H1 (cell line): ENCODE data around the gene ANAPC13. TPM values are rescaled to one million over a fixed set of nuclear protein-coding genes. Genes with fewer than 3 reads are reported as not detected.

Experiments
- CTCF ChIA-PET: fragments of 300-600 bp; sonication (Branson Sonifier 250); formaldehyde crosslinking; loops from one replicate; lab custom pipeline; 2021; ENCODE audit not compliant: partially characterized antibody; lab: Charles Lee
- POLR2A ChIA-PET: fragments of 300-600 bp; sonication (Branson Sonifier 250); formaldehyde crosslinking; loops from one replicate; lab custom pipeline; 2021; ENCODE audit warnings: inconsistent platforms; ENCODE audit not compliant: partially characterized antibody; lab: Charles Lee
- DNase-seq, 2 experiments: peaks; one replicate each; pipeline versions ENCODE4 v3.0.0 to v3.0.0-alpha.2; 2010 to 2022; ENCODE audit warnings: low spot score in 2 of 2, low read depth in 1 of 2, mixed read lengths in 1 of 2
- FAIRE-seq: peaks from 2 replicates; lab custom pipeline; 2011; peaks lifted over from hg19 to GRCh38; lab: Jason Lieb, UNC
- H2AFZ ChIP-seq: 2 replicates; pipeline ENCODE4 v1.8.1; 2012; ENCODE audit warnings: low read length, inconsistent platforms
- H2AK5ac ChIP-seq: 2 replicates; pipeline ENCODE4 v1.6.1; 2013; ENCODE audit warnings: low read depth, low read length
- H2BK120ac ChIP-seq: replicated peaks from 2 replicates; pipeline ENCODE3; 2013; ENCODE audit warnings: low read depth, low read length, inconsistent platforms
- H2BK12ac ChIP-seq: 2 replicates; pipeline ENCODE4 v1.6.1; 2013; ENCODE audit warnings: low read depth, low read length
- H2BK15ac ChIP-seq: 2 replicates; pipeline ENCODE4 v1.6.1; 2013; ENCODE audit warnings: low read length
- H2BK20ac ChIP-seq: 2 replicates; pipeline ENCODE4 v1.6.1; 2013; ENCODE audit warnings: low read length
- H2BK5ac ChIP-seq: 2 replicates; pipeline ENCODE4 v1.6.1; 2013; ENCODE audit warnings: low read depth, low read length
- H3K14ac ChIP-seq: 2 replicates; pipeline ENCODE4 v1.6.1; 2013; ENCODE audit warnings: inconsistent platforms; ENCODE audit not compliant: insufficient read length
- H3K18ac ChIP-seq: 2 replicates; pipeline ENCODE4 v1.6.1; 2013; ENCODE audit warnings: low read length; ENCODE audit errors: extremely low read depth
- H3K23ac ChIP-seq: 2 replicates; pipeline ENCODE4 v1.6.1; 2013; ENCODE audit warnings: inconsistent platforms; ENCODE audit not compliant: insufficient read length
- H3K23me2 ChIP-seq: 2 replicates; pipeline ENCODE4 v1.6.1; 2013; ENCODE audit warnings: low read depth, low read length
- H3K27ac ChIP-seq: 2 replicates; pipeline ENCODE4 v1.6.1; 2011; ENCODE audit warnings: low read depth, low read length, inconsistent platforms
- H3K27me3 ChIP-seq, 4 experiments: replicated peaks in 1 of 4; 1 replicate in 1 of 4; 2 replicates in 3 of 4; pipeline versions ENCODE4 v1.6.1 to v1.8.1; 2011 to 2013; ENCODE audit warnings: low read length in 3 of 4, mild to moderate bottlenecking in 3 of 4, inconsistent platforms in 2 of 4, mixed read lengths in 2 of 4, moderate library complexity in 1 of 4; ENCODE audit not compliant: control insufficient read depth in 3 of 4, insufficient read depth in 3 of 4; ENCODE audit errors: extremely low read depth in 1 of 4
- H3K36me3 ChIP-seq, 4 experiments: 2 replicates each; pipeline versions ENCODE4 v1.6.1 to v1.8.1; 2011 to 2013; ENCODE audit warnings: mild to moderate bottlenecking in 4 of 4, low read length in 3 of 4, moderate library complexity in 2 of 4, control low read depth in 1 of 4, inconsistent platforms in 1 of 4; ENCODE audit not compliant: insufficient read depth in 4 of 4, control insufficient read depth in 2 of 4
- H3K4ac ChIP-seq: replicated peaks from 2 replicates; pipeline ENCODE3; 2013; ENCODE audit warnings: low read length, low read depth, mixed read lengths, inconsistent platforms; ENCODE audit not compliant: insufficient read length
- H3K4me1 ChIP-seq, 4 experiments: replicated peaks in 1 of 4; 1 replicate in 1 of 4; 2 replicates in 3 of 4; pipeline versions ENCODE4 v1.6.1 to v1.8.1; 2011 to 2013; ENCODE audit warnings: low read length in 3 of 4, inconsistent platforms in 2 of 4, mixed read lengths in 1 of 4; ENCODE audit not compliant: insufficient read depth in 4 of 4, control insufficient read depth in 3 of 4
- H3K4me2 ChIP-seq, 2 experiments: 2 replicates each; pipeline versions ENCODE4 v1.6.1 to v1.8.1; 2011 to 2013; ENCODE audit warnings: low read depth in 2 of 2, low read length in 2 of 2, control low read depth in 1 of 2, inconsistent platforms in 1 of 2, mild to moderate bottlenecking in 1 of 2; ENCODE audit not compliant: insufficient read depth in 1 of 2
- H3K4me3 ChIP-seq, 4 experiments: fragments of 200-600, 300-600 bp in 1 of 4; sonication (generic), shearing (Covaris generic), sonication (Bioruptor Twin) in 1 of 4; 2 replicates each; pipeline versions ENCODE4 v1.5.1 to v1.8.1; 2011 to 2016; ENCODE audit warnings: low read length in 4 of 4, low read depth in 3 of 4, control low read depth in 2 of 4, inconsistent platforms in 2 of 4, mild to moderate bottlenecking in 2 of 4, mixed read lengths in 1 of 4, moderate library complexity in 1 of 4; ENCODE audit not compliant: insufficient read depth in 2 of 4; ENCODE audit errors: extremely low read depth in 1 of 4
- H3K56ac ChIP-seq: replicated peaks from 2 replicates; pipeline ENCODE3; 2013; ENCODE audit warnings: low read depth, mild to moderate bottlenecking, mixed read lengths, low read length, inconsistent platforms; ENCODE audit not compliant: insufficient read length
- H3K79me1 ChIP-seq: 2 replicates; pipeline ENCODE4 v1.6.1; 2013; ENCODE audit warnings: low read depth, low read length, control low read depth
- H3K79me2 ChIP-seq, 2 experiments: 2 replicates each; pipeline versions ENCODE4 v1.6.1 to v1.8.1; 2012 to 2013; ENCODE audit warnings: low read length in 2 of 2, mild to moderate bottlenecking in 2 of 2, inconsistent platforms in 1 of 2; ENCODE audit not compliant: insufficient read depth in 2 of 2, control insufficient read depth in 1 of 2
- H3K9ac ChIP-seq, 4 experiments: replicated peaks in 1 of 4; 1 replicate in 1 of 4; 2 replicates in 3 of 4; pipeline versions ENCODE4 v1.6.1 to v1.8.1; 2011 to 2013; ENCODE audit warnings: low read depth in 3 of 4, low read length in 3 of 4, control low read depth in 2 of 4, mild to moderate bottlenecking in 2 of 4, moderate library complexity in 2 of 4, inconsistent platforms in 1 of 4; ENCODE audit errors: extremely low read depth in 1 of 4
- H3K9me3 ChIP-seq, 2 experiments: 2 replicates each; pipeline versions ENCODE4 v1.6.1 to v1.8.1; 2012 to 2013; ENCODE audit warnings: mild to moderate bottlenecking in 2 of 2, moderate library complexity in 2 of 2, control low read depth in 1 of 2, inconsistent platforms in 1 of 2, low read depth in 1 of 2, low read length in 1 of 2, mixed read lengths in 1 of 2; ENCODE audit not compliant: insufficient read depth in 2 of 2
- H4K20me1 ChIP-seq, 2 experiments: replicated peaks in 1 of 2; 2 replicates each; pipeline versions ENCODE3 to v1.8.1; 2011 to 2013; ENCODE audit warnings: inconsistent platforms in 2 of 2, low read length in 2 of 2, mild to moderate bottlenecking in 1 of 2; ENCODE audit not compliant: insufficient read depth in 2 of 2, control insufficient read depth in 1 of 2
- H4K5ac ChIP-seq: 2 replicates; pipeline ENCODE4 v1.6.1; 2013; ENCODE audit warnings: low read length, low read depth, mixed read lengths, inconsistent platforms; ENCODE audit not compliant: insufficient read length
- H4K8ac ChIP-seq: 2 replicates; pipeline ENCODE4 v1.8.0; 2013; ENCODE audit warnings: mild to moderate bottlenecking, moderate library complexity, low read length, inconsistent platforms; ENCODE audit not compliant: insufficient read depth; ENCODE audit errors: extremely low read depth
- H4K91ac ChIP-seq: replicated peaks from 2 replicates; pipeline ENCODE3; 2013; ENCODE audit warnings: low read length, mixed read lengths, inconsistent platforms; ENCODE audit not compliant: insufficient read length
- ATF3 ChIP-seq: IDR thresholded peaks from 2 replicates; pipeline ENCODE4 v1.6.1; 2011; ENCODE audit warnings: low read depth, mild to moderate bottlenecking, low read length; ENCODE audit not compliant: insufficient read depth
- CREB1 ChIP-seq: IDR thresholded peaks from 2 replicates; pipeline ENCODE4 v1.6.1; 2012; ENCODE audit warnings: inconsistent platforms
- HDAC2 ChIP-seq, 2 experiments: fragments of 300-600 bp in 1 of 2; sonication (generic) in 1 of 2; IDR thresholded peaks; 2 replicates each; pipeline ENCODE4 v1.6.1; 2011 to 2012; ENCODE audit warnings: low read depth in 2 of 2, low read length in 2 of 2, mild to moderate bottlenecking in 2 of 2, moderate library complexity in 2 of 2, borderline replicate concordance in 1 of 2, inconsistent platforms in 1 of 2
- POLR2A ChIP-seq, 2 experiments: IDR thresholded peaks; 1 replicate in 1 of 2; 2 replicates in 1 of 2; pipeline ENCODE4 v1.6.1; 2011; ENCODE audit warnings: low read depth in 2 of 2, low read length in 2 of 2, mild to moderate bottlenecking in 2 of 2; ENCODE audit errors: control extremely low read depth in 1 of 2
- POLR2AphosphoS5 ChIP-seq: IDR thresholded peaks from 2 replicates; pipeline ENCODE4 v1.6.1; 2011; ENCODE audit warnings: low read depth, low read length
- RAD21 ChIP-seq, 2 experiments: IDR thresholded peaks in 1 of 2; conservative IDR thresholded peaks in 1 of 2; 2 replicates each; pipeline ENCODE4 v1.6.1; 2011; ENCODE audit warnings: low read depth in 2 of 2, low read length in 2 of 2, improper control_type of control experiment in 1 of 2, inconsistent platforms in 1 of 2, mild to moderate bottlenecking in 1 of 2, moderate library complexity in 1 of 2
- RBBP5 ChIP-seq: IDR thresholded peaks from 2 replicates; pipeline ENCODE4 v1.7.1; 2012; ENCODE audit warnings: low read depth, mild to moderate bottlenecking, inconsistent platforms, low read length, moderate library complexity, borderline replicate concordance
- RFX5 ChIP-seq: IDR thresholded peaks from 2 replicates; pipeline ENCODE4 v1.6.1; 2011; ENCODE audit warnings: low read depth, low read length, improper control_type of control experiment, borderline replicate concordance
- TAF7 ChIP-seq: optimal IDR thresholded peaks from 2 replicates; pipeline ENCODE3; 2011; ENCODE audit warnings: low read depth, mild to moderate bottlenecking, inconsistent platforms, low read length, moderate library complexity, borderline replicate concordance
- TEAD4 ChIP-seq: IDR thresholded peaks from 2 replicates; pipeline ENCODE4 v1.6.1; 2012; ENCODE audit warnings: low read depth, low read length, inconsistent platforms, mixed read lengths
- ZNF274 ChIP-seq: IDR thresholded peaks from 2 replicates; pipeline ENCODE4 v1.7.0; 2012; ENCODE audit warnings: low read length, borderline replicate concordance; ENCODE audit errors: extremely low read depth
- WGBS, 2 experiments: shearing (Covaris generic) in 1 of 2; methylation state at CpG; one replicate each; pipeline versions ENCODE4 v1.1.6 to v1.1.7; 2013 to 2015; ENCODE audit warnings: low lambda C conversion rate in 2 of 2, mixed read lengths in 2 of 2, inconsistent platforms in 1 of 2, low coverage in 1 of 2, missing lambda C conversion rate in 1 of 2; ENCODE audit not compliant: insufficient replicate concordance in 2 of 2, insufficient coverage in 1 of 2, insufficient read length in 1 of 2; ENCODE audit errors: extremely low coverage in 1 of 2, missing lambda C conversion rate in 1 of 2; 5-methylcytosine and 5-hydroxymethylcytosine counted together
- polyA plus RNA-seq, 7 experiments: library from polyadenylated mRNA; depleted of rRNA in 3 of 7; stranded (reverse) in 5 of 7; unstranded in 2 of 7; fragments of >200 nt in 5 of 7; fragments of 200-250 nt in 2 of 7; gene quantifications; 1 replicate in 5 of 7; 2 replicates in 1 of 7; 4 replicates in 1 of 7; pipeline versions ENCODE4 v1.2.1 to v1.2.3, GENCODE V29; 2011 to 2013; ENCODE audit warnings: missing spikeins in 2 of 7, mixed read lengths in 2 of 7
- total RNA-seq: library from RNA; stranded (reverse); fragmentation: NEBNext Ultra II Directional; extraction: Animal tissue kit (Norgen Biotek cat#: 25700); gene quantifications from 2 replicates; pipeline ENCODE4 v1.2.1, GENCODE V29; 2021

ANAPC13 gene
- total and polyA plus RNA-seq, 2 of the 8 experiments (the other 6 are each of a cell fraction or from before 2014, with no cell fraction given), result 33.3 to 34.0 TPM

- Histone ChIP-seq H3K18ac (peak overlapping the region; percentile 51; the same call in 1 of the 2 replicates), H3K14ac (no peak overlapping the region), H3K4me1 (peaks cover 5 to 16% (median 8%) of the 10 kb centered on the region in 4 experiments), H3K9me3 (no peaks in the 10 kb centered on the region), H3K56ac (no peak overlapping the region), H3K23ac (no peak overlapping the region), H4K5ac (no peak overlapping the region), H2AK5ac (peak overlapping the region; percentile 29; the same call in 1 of the 2 replicates), H3K23me2 (no peaks in the 10 kb centered on the region), H4K20me1 (no peaks in the 10 kb centered on the region), H3K4me2 (peak overlapping the region; percentile 63 to 64), H4K8ac (peak overlapping the region; percentile 86; the same call in 1 of the 2 replicates), H3K27ac (peak overlapping the region; percentile 71), H3K9ac (peak overlapping the region in 3 of 4 experiments; percentile 31 to 78 (median 43); a peak in 2 of 7 replicates), H2AFZ (no peak overlapping the region), H2BK120ac (peak overlapping the region; percentile 80), H2BK12ac (peak overlapping the region; percentile 93; the same call in 1 of the 2 replicates), H2BK20ac (no peak overlapping the region), H3K4ac (no peak overlapping the region), H4K91ac (no peak overlapping the region), H3K36me3 (no peaks in the 10 kb centered on the region), H2BK15ac (no peak overlapping the region), H3K79me2 (no peaks in the 10 kb centered on the region; a peak in 1 of 4 replicates), H3K27me3 (no peaks in the 10 kb centered on the region), H2BK5ac (peak overlapping the region; percentile 58), H3K4me3 (peak overlapping the region in 1 of 4 experiments; percentile 39; a peak in 5 of 8 replicates), H3K79me1 (no peaks in the 10 kb centered on the region)
- 18% methylated on average over 12 of the region's 13 CpGs; no CpG with 5 or more reads in 1 of the 2 experiments for WGBS, 2 experiments
- DNase-seq (peak; percentile 73 to 79), FAIRE-seq (peak; percentile 91)
- ChIA-PET CTCF (interaction anchor here (1.0 to 2.4 kb wide), 13 partner anchors 8 to 158 kb away, joined by 3 to 9 read pairs (median 4); no protein-coding TSS in a partner anchor), POLR2A (interaction anchor here (0.6 to 3.6 kb wide), 14 partner anchors 9 to 101 kb away, joined by 3 to 23 read pairs (median 4); partner anchors contain the start of genes AMOTL2, ANAPC13 and CEP63)
- TF ChIP-seq HDAC2 (IDR thresholded peaks at IDR 0.05; ENCODE audit: borderline replicate concordance in 1 of 2, low read depth in 2 of 2, low read length in 2 of 2) (peak in 1 of 2 experiments; percentile 43; a peak in 1 of 4 replicates), ZNF274 (no peak), POLR2AphosphoS5 (peak; percentile 84), RBBP5 (no peak; the same call in 1 of the 2 replicates), POLR2A (IDR thresholded peaks at IDR 0.05; ENCODE audit: control extremely low read depth in 1 of 2, low read depth in 2 of 2, low read length in 2 of 2) (peak; percentile 68 to 89), ATF3 (no peak), CREB1 (no peak), RFX5 (no peak), TAF7 (no peak), TEAD4 (peak; percentile 99), RAD21 (IDR thresholded peaks at IDR 0.05 in 1 of 2, conservative IDR thresholded peaks at IDR 0.05 in 1 of 2; ENCODE audit: low read depth in 2 of 2, low read length in 2 of 2) (0 out of 4 replicates have a peak, but pooled peaks of 1 of the 2 experiments have one; percentile 4)
These were observed 21.6 kb downstream of the ANAPC13 start for GRCh38 chr3:134464064-134464688.
